H9 (cell line): ENCODE data around the gene CREG2. TPM values are rescaled to one million over a fixed set of nuclear protein-coding genes. Genes with fewer than 3 reads are reported as not detected.

Experiments
- DNase-seq: peaks from one replicate; pipeline ENCODE4 v3.0.0-alpha.2; 2017
- H2AFZ ChIP-seq: one replicate; pipeline ENCODE4 v1.6.1; 2013; ENCODE audit warnings: mild to moderate bottlenecking, low read length, control low read depth, moderate library complexity
- H2AK5ac ChIP-seq: 2 replicates; pipeline ENCODE4 v1.6.1; 2013; ENCODE audit warnings: low read length, control low read depth, mixed read lengths; ENCODE audit not compliant: insufficient read length
- H2BK120ac ChIP-seq: one replicate; pipeline ENCODE4 v1.6.1; 2013; ENCODE audit warnings: low read depth, mild to moderate bottlenecking, low read length, control low read depth, inconsistent platforms; ENCODE audit not compliant: poor library complexity, severe bottlenecking
- H2BK12ac ChIP-seq: 2 replicates; pipeline ENCODE4 v1.6.1; 2013; ENCODE audit warnings: low read length, control low read depth, mixed read lengths, low read depth; ENCODE audit not compliant: insufficient read length
- H2BK15ac ChIP-seq: 2 replicates; pipeline ENCODE4 v1.6.1; 2013; ENCODE audit warnings: low read depth, low read length, control low read depth
- H2BK20ac ChIP-seq: one replicate; pipeline ENCODE4 v1.6.1; 2013; ENCODE audit warnings: low read depth, mild to moderate bottlenecking, low read length, control low read depth, inconsistent platforms; ENCODE audit not compliant: poor library complexity, severe bottlenecking
- H2BK5ac ChIP-seq: 2 replicates; pipeline ENCODE4 v1.6.1; 2013; ENCODE audit warnings: low read length, control low read depth, mixed read lengths; ENCODE audit not compliant: insufficient read length
- H3K14ac ChIP-seq: 2 replicates; pipeline ENCODE4 v1.6.1; 2013; ENCODE audit warnings: low read length, control low read depth; ENCODE audit not compliant: insufficient read depth
- H3K18ac ChIP-seq: 2 replicates; pipeline ENCODE4 v1.6.1; 2013; ENCODE audit warnings: low read depth, mild to moderate bottlenecking, mixed read lengths, low read length, control low read depth; ENCODE audit not compliant: insufficient read length
- H3K23ac ChIP-seq: 2 replicates; pipeline ENCODE4 v1.6.1; 2013; ENCODE audit warnings: low read length, control low read depth, mixed read lengths, low read depth; ENCODE audit not compliant: insufficient read length
- H3K23me2 ChIP-seq: 2 replicates; pipeline ENCODE4 v1.6.1; 2013; ENCODE audit warnings: low read depth, mild to moderate bottlenecking, mixed read lengths, low read length, control low read depth; ENCODE audit not compliant: insufficient read length, poor library complexity, severe bottlenecking
- H3K27ac ChIP-seq: 2 replicates; pipeline ENCODE4 v1.5.1; 2013; ENCODE audit warnings: low read length, control low read depth, mixed read lengths, low read depth; ENCODE audit not compliant: insufficient read length
- H3K27me3 ChIP-seq: 2 replicates; pipeline ENCODE4 v1.6.1; 2013; ENCODE audit warnings: low read length, control low read depth, inconsistent platforms; ENCODE audit not compliant: insufficient read depth
- H3K4ac ChIP-seq: 2 replicates; pipeline ENCODE4 v1.6.1; 2013; ENCODE audit warnings: low read depth, mild to moderate bottlenecking, control low read depth, inconsistent platforms, low read length, moderate library complexity
- H3K4me1 ChIP-seq: 2 replicates; pipeline ENCODE4 v1.6.1; 2013; ENCODE audit warnings: low read length, control low read depth, inconsistent platforms; ENCODE audit not compliant: insufficient read depth
- H3K4me2 ChIP-seq: 2 replicates; pipeline ENCODE4 v1.6.1; 2013; ENCODE audit warnings: low read length, control low read depth, mixed read lengths; ENCODE audit not compliant: insufficient read length, insufficient read depth
- H3K56ac ChIP-seq: 2 replicates; pipeline ENCODE4 v1.6.1; 2013; ENCODE audit warnings: low read depth, mild to moderate bottlenecking, mixed read lengths, low read length, control low read depth; ENCODE audit not compliant: insufficient read length
- H3K79me1 ChIP-seq: 2 replicates; pipeline ENCODE4 v1.6.1; 2013; ENCODE audit warnings: low read depth, mild to moderate bottlenecking, moderate library complexity, low read length, control low read depth, inconsistent platforms; ENCODE audit not compliant: insufficient read depth, poor library complexity, severe bottlenecking
- H3K79me2 ChIP-seq: 2 replicates; pipeline ENCODE4 v1.6.1; 2013; ENCODE audit warnings: low read length, control low read depth, inconsistent platforms; ENCODE audit not compliant: insufficient read depth
- H3K9ac ChIP-seq: 2 replicates; pipeline ENCODE4 v1.6.1; 2013; ENCODE audit warnings: low read length, control low read depth, mixed read lengths; ENCODE audit not compliant: insufficient read length; ENCODE audit errors: extremely low read depth
- H3K9me3 ChIP-seq: one replicate; pipeline ENCODE4 v1.6.1; 2013; ENCODE audit warnings: low read depth, low read length, inconsistent platforms; ENCODE audit not compliant: control insufficient read depth
- H3T11ph ChIP-seq: one replicate; pipeline ENCODE4 v1.6.1; 2013; ENCODE audit warnings: mild to moderate bottlenecking, low read length, control low read depth, inconsistent platforms
- H4K20me1 ChIP-seq: one replicate; pipeline ENCODE4 v1.6.1; 2013; ENCODE audit not compliant: control insufficient read depth, insufficient read length, insufficient read depth
- H4K5ac ChIP-seq: 2 replicates; pipeline ENCODE4 v1.6.1; 2013; ENCODE audit warnings: low read depth, mild to moderate bottlenecking, mixed read lengths, low read length, control low read depth; ENCODE audit not compliant: insufficient read length
- H4K8ac ChIP-seq: replicated peaks from 2 replicates; pipeline ENCODE4 v1.6.1; 2013; ENCODE audit warnings: low read length, control low read depth, mixed read lengths, low read depth; ENCODE audit not compliant: insufficient read length
- H4K91ac ChIP-seq: 2 replicates; pipeline ENCODE4 v1.6.1; 2013; ENCODE audit warnings: low read depth, mild to moderate bottlenecking, moderate library complexity, mixed read lengths, low read length, control low read depth; ENCODE audit not compliant: insufficient read length
- H3K27ac Mint-ChIP-seq, 3 experiments: 2 replicates in 2 of 3; 3 replicates in 1 of 3; pipeline ENCODE4 v1.8.0; 2020 to 2021; ENCODE audit warnings: mixed read lengths in 3 of 3, mild to moderate bottlenecking in 1 of 3, moderate library complexity in 1 of 3
- H3K27me3 Mint-ChIP-seq: 2 replicates; pipeline ENCODE4 v1.8.0; 2021; ENCODE audit warnings: low read depth, mild to moderate bottlenecking, moderate library complexity, mixed read lengths
- H3K36me3 Mint-ChIP-seq, 3 experiments: 2 replicates in 2 of 3; 3 replicates in 1 of 3; pipeline ENCODE4 v1.8.0; 2020 to 2021; ENCODE audit warnings: low read depth in 3 of 3, mixed read lengths in 3 of 3; ENCODE audit not compliant: insufficient read depth in 1 of 3
- H3K4me1 Mint-ChIP-seq, 2 experiments: 2 replicates each; pipeline ENCODE4 v1.8.0; 2020; ENCODE audit warnings: mixed read lengths in 2 of 2
- H3K4me3 Mint-ChIP-seq, 2 experiments: 2 replicates in 1 of 2; 3 replicates in 1 of 2; pipeline ENCODE4 v1.8.0; 2020 to 2021; ENCODE audit warnings: mild to moderate bottlenecking in 2 of 2, mixed read lengths in 2 of 2, moderate library complexity in 1 of 2
- H3K9me3 Mint-ChIP-seq, 2 experiments: 2 replicates in 1 of 2; 3 replicates in 1 of 2; pipeline ENCODE4 v1.8.0; 2020; ENCODE audit warnings: mild to moderate bottlenecking in 2 of 2, mixed read lengths in 2 of 2, moderate library complexity in 1 of 2
- CTCF ChIP-seq: fragments of 200-600 bp; sonication (generic); conservative IDR thresholded peaks from 3 replicates; pipeline ENCODE4 v1.8.0; 2021; ENCODE audit warnings: antibody characterized with exemption, mild to moderate bottlenecking
- WGBS: extraction: QIAGEN DNeasy Blood & Tissue Kit; methylation state at CpG from one replicate; pipeline ENCODE4 v1.1.7; 2013; ENCODE audit warnings: missing lambda C conversion rate, low lambda C conversion rate, mixed read lengths; ENCODE audit not compliant: insufficient read length; ENCODE audit errors: extremely low coverage; 5-methylcytosine and 5-hydroxymethylcytosine counted together
- total RNA-seq: library from RNA; stranded (reverse); gene quantifications from 2 replicates; pipeline ENCODE4 v1.2.1, GENCODE V29; 2021

The CREG2 gene
- total RNA-seq, 1 experiment from 2014 or later = 0.77 TPM

DNA sequence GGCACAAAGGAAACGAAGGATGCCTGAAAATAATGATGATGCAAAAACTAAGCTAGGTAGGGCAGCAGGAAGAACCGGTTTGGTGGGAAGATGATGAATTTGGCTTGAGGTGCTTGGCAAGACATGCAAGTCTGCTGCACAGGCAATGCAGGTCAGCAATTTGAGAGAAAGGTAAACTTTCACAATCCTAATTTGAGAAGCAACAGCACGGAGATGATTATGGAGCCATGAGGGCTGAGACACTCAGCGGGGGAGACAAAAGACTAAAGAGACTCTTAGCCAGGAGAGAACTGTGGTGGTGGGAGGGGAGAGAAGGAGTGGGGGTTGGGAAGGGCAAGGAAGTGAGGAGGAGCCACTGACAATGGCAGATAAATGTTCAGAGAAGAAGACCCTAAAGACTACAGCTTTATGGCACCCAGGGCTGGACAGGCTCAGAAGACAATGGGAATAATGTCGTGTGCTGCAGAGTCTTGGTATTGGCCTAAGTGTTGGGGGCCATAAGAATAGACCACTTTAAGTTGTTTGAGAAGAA is 59.4 kb downstream of the CREG2 start:
- no peak overlapping the region for H2BK15ac ChIP-seq
- TF ChIP-seq CTCF = no peak
- H3K18ac ChIP-seq = peak overlapping the region; percentile 64
- peak overlapping the region; percentile 76; the same call in 1 of the 2 replicates for H3K14ac ChIP-seq
- no peaks in the 10 kb centered on the region for H3K9me3 ChIP-seq
- peaks cover 4 to 6% of the 10 kb centered on the region in 2 experiments; a peak in 2 of 5 replicates for H3K9me3 Mint-ChIP-seq
- no peaks in the 10 kb centered on the region for H3K79me2 ChIP-seq
- H2BK12ac ChIP-seq = no peak overlapping the region
- no peak overlapping the region for H4K5ac ChIP-seq
- no peak overlapping the region for H3K27ac Mint-ChIP-seq
- H2AK5ac ChIP-seq = no peak overlapping the region
- DNase-seq = peak; percentile 65
- H3T11ph ChIP-seq = peak overlapping the region; percentile 81
- H3K27ac ChIP-seq = peak overlapping the region; percentile 65
- no peak overlapping the region; the same call in 1 of the 2 replicates for H3K4ac ChIP-seq
- H3K23me2 ChIP-seq = no peaks in the 10 kb centered on the region
- H3K4me2 ChIP-seq = peak overlapping the region; percentile 56
- no peak overlapping the region for H4K8ac ChIP-seq
- H3K4me3 Mint-ChIP-seq = no peak overlapping the region
- H3K4me1 ChIP-seq = peaks cover 19% of the 10 kb centered on the region; the same call in 1 of the 2 replicates
- no peak overlapping the region for H3K56ac ChIP-seq
- peak overlapping the region; percentile 84 for H2BK20ac ChIP-seq
- no peaks in the 10 kb centered on the region for H3K27me3 ChIP-seq
- peaks cover 0 to 3% (median 0%) of the 10 kb centered on the region in 3 experiments; a peak in 2 of 7 replicates for H3K36me3 Mint-ChIP-seq
- H2AFZ ChIP-seq = peak overlapping the region; percentile 90
- H3K9ac ChIP-seq = no peak overlapping the region
- no peaks in the 10 kb centered on the region for H3K79me1 ChIP-seq
- no peak overlapping the region for H4K91ac ChIP-seq
- WGBS = no CpG with 5 or more reads among the region's 5 CpGs
- peak overlapping the region; percentile 65 for H2BK5ac ChIP-seq
- H3K27me3 Mint-ChIP-seq = no peaks in the 10 kb centered on the region
- no peak overlapping the region for H3K23ac ChIP-seq
- no peaks in the 10 kb centered on the region for H4K20me1 ChIP-seq
- no peak overlapping the region for H2BK120ac ChIP-seq
- peaks cover 5 to 24% of the 10 kb centered on the region in 2 experiments for H3K4me1 Mint-ChIP-seq
